ENCODE measurements around the gene GLT1D1. TPM values are rescaled to one million over a fixed set of nuclear protein-coding genes. Genes with fewer than 3 reads are reported as not detected.

GLT1D1 gene
- total RNA-seq, 1 experiment from 2014 or later: not detected

DNA sequence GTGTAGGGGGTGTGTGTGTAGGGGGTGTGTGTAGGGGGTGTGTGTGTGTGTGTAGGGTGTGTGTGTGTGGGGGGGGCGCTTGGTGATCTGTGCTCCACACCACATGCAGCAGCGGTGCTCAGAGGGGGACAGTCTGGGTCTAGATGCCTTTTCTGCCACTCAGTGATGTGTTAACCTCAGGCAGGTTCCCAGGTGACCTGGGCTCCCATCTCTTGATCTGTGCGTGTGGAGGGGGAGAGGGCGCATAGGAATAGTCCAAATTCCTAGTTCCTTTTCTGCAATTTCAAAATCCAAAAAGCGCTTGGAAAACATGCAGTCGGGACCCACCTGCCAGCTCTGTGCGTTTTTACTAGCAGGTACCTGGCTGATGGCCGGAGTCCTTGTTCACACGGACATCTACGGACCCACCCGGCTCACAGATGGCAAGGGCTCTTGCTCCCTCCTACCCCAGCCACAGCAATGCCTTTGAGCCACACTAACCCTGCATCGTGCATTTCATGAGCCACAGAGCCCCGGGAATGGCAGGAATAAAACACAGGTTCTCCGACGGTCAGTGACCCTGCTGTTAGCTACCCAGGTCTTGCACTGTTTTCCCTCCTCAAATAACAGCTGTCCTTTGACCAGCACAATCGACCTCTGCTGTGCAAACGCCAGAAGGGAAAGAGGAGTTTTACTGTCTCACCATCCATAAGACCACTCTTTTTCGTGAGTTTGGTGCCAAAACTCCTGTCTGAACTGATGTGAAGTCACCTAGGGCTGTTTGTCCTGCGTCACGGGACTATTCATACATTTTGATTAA, 120.8 kb downstream of the GLT1D1 start:
- Histone ChIP-seq H4K20me1 (ENCODE audit: insufficient read depth) (no peaks in the 10 kb centered on the region), H3K27me3 (ENCODE audit: insufficient read depth, low read length) (no peaks in the 10 kb centered on the region), H3K9ac (ENCODE audit: low read length) (no peak overlapping the region), H2AFZ (ENCODE audit: low read depth, low read length, poor library complexity, severe bottlenecking) (no peak overlapping the region), H3K79me2 (ENCODE audit: insufficient read depth, low read length) (no peaks in the 10 kb centered on the region), H3K27ac (ENCODE audit: low read depth, low read length) (no peak overlapping the region), H3K9me2 (ENCODE audit: insufficient read depth) (no peaks in the 10 kb centered on the region), H3K4me3 (replicated peaks in 1 of 2; ENCODE audit: low read depth in 1 of 2, low read length in 2 of 2) (no peak overlapping the region), H3K36me3 (ENCODE audit: control insufficient read depth in 1 of 2, insufficient read depth in 2 of 2, low read length in 2 of 2) (no peaks in the 10 kb centered on the region), H3K9me3 (ENCODE audit: control insufficient read depth in 1 of 2, insufficient read depth in 1 of 2, low read depth in 1 of 2, low read length in 2 of 2) (no peaks in the 10 kb centered on the region; a peak in 1 of 4 replicates), H3K4me1 (ENCODE audit: control insufficient read depth in 1 of 2, insufficient read depth in 2 of 2, low read length in 2 of 2) (no peaks in the 10 kb centered on the region), H3K4me2 (ENCODE audit: low read length) (no peak overlapping the region)
- CTCF ChIA-PET: no interaction called here
- no peak for ATAC-seq
- POLR2A ChIA-PET: no interaction called here
- RAD21 ChIA-PET (ENCODE audit: low non-redundant PET in 1 of 2, low total read pairs in 2 of 2, uncharacterized antibody in 2 of 2, unreplicated experiment in 2 of 2): no interaction called here
- no TSS peak for BruUV-seq (replicated peaks)
- no peak for TF ChIP-seq TCF7L2 (IDR thresholded peaks at IDR 0.05; ENCODE audit: borderline replicate concordance, extremely low read depth, insufficient read depth, insufficient read length)
- no peak for TF ChIP-seq POLR2A (IDR thresholded peaks at IDR 0.05; ENCODE audit: borderline replicate concordance, extremely low read depth, insufficient read depth, insufficient read length)
- TF ChIP-seq FOSL1 (IDR thresholded peaks at IDR 0.05; ENCODE audit: low read depth): no peak
- TF ChIP-seq POLR2AphosphoS5 (IDR thresholded peaks at IDR 0.05; ENCODE audit: low read depth, low read length): no peak
- TF ChIP-seq EZH2 (IDR thresholded peaks at IDR 0.05): no peak
- no peak for DNase-seq (ENCODE audit: low read depth, low spot score)
- intact Hi-C loops (cut with micrococcal nuclease): no loop called here

DNA sequence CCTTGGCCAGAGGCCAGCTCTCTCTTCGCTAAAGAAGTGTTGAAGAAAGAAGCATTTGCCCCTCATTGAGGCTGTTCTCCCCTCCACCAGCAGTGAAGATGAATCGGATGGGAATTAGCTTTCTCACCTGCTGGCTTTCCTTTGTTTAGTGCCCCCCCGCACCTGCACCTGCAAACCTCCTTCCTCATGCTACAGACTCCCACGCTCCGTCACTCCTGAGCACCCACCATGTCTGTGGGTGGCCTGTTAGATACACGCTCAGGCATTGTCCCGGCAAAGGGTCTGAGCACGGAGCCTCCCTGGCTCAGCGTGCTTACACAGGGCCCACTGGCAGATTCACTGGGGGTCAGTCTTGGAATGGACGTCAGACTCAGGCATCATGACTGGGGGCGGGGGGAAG, 121.6 kb downstream of the GLT1D1 start:
- intact Hi-C loops (cut with micrococcal nuclease): no loop called here
- no peaks in the 10 kb centered on the region for H3K36me3 ChIP-seq (ENCODE audit: control insufficient read depth in 1 of 2, insufficient read depth in 2 of 2, low read length in 2 of 2)
- TF ChIP-seq YY1 (IDR thresholded peaks at IDR 0.05; ENCODE audit: extremely low read depth, insufficient replicate concordance, low read depth, low read length) (no peak), FOSL1 (IDR thresholded peaks at IDR 0.05; ENCODE audit: low read depth) (no peak)
- H3K4me2 ChIP-seq (ENCODE audit: low read length): no peak overlapping the region
- POLR2A ChIA-PET: no interaction called here
- no peaks in the 10 kb centered on the region; a peak in 1 of 4 replicates for H3K9me3 ChIP-seq (ENCODE audit: control insufficient read depth in 1 of 2, insufficient read depth in 1 of 2, low read depth in 1 of 2, low read length in 2 of 2)
- RAD21 ChIA-PET (ENCODE audit: low non-redundant PET in 1 of 2, low total read pairs in 2 of 2, uncharacterized antibody in 2 of 2, unreplicated experiment in 2 of 2): no interaction called here
- CTCF ChIA-PET: no interaction called here
- no peak for ATAC-seq
- no peaks in the 10 kb centered on the region for H3K9me2 ChIP-seq (ENCODE audit: insufficient read depth)
- no peaks in the 10 kb centered on the region for H4K20me1 ChIP-seq (ENCODE audit: insufficient read depth)
- no peaks in the 10 kb centered on the region for H3K27me3 ChIP-seq (ENCODE audit: insufficient read depth, low read length)
- H3K9ac ChIP-seq (ENCODE audit: low read length): no peak overlapping the region
- BruUV-seq (replicated peaks): no TSS peak
- no peaks in the 10 kb centered on the region for H3K79me2 ChIP-seq (ENCODE audit: insufficient read depth, low read length)
- H3K4me1 ChIP-seq (ENCODE audit: control insufficient read depth in 1 of 2, insufficient read depth in 2 of 2, low read length in 2 of 2): no peaks in the 10 kb centered on the region
- H3K4me3 ChIP-seq (replicated peaks in 1 of 2; ENCODE audit: low read depth in 1 of 2, low read length in 2 of 2): no peak overlapping the region
- H3K27ac ChIP-seq (ENCODE audit: low read depth, low read length): no peak overlapping the region
- H2AFZ ChIP-seq (ENCODE audit: low read depth, low read length, poor library complexity, severe bottlenecking): no peak overlapping the region
- no peak for DNase-seq (ENCODE audit: low read depth, low spot score)
